ENCODE measurements around the gene PLPPR1. TPM values are rescaled to one million over a fixed set of nuclear protein-coding genes. Genes with fewer than 3 reads are reported as not detected.

PLPPR1 gene
- total RNA-seq, 1 experiment from 2014 or later: not detected

DNA sequence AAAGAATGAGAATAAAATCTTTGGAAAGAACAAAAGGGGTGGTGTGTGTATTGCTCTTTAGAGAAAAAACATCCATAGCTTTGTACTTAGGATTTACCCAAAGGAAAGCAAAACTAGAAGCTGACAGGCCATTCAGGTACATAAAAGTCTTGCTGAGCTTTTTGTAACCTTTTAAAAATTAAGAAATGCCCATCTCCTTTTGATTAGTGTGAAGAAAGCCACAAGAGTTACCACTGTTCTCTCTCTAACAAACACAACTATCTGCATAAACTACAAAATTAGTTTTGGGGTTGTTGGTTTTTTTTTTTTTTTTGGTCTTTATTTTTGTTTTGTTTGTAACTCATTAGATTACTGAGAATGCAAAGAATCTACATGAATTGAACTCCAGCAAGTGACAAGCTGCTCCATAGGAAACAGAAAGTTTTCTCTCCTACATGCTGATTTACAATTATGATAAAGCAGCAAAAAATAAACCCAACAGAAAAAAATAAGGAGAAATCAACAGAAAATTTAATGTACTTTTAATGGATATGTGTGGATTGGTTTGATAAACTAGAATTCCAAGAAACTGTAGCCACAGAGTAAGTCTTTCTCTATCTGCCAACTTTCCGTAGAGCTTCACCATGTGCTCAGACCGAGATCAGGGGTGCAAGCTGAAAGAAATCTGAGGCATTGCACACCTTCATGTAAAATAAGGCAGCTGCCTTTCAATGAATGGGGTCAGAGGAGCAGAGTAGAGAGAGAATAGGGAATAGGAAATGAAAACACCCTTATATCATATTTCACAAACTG is 344.0 kb downstream of the PLPPR1 start:
- Histone ChIP-seq H2AFZ (ENCODE audit: low read depth, low read length, poor library complexity, severe bottlenecking) (no peak overlapping the region), H3K4me1 (ENCODE audit: control insufficient read depth in 1 of 2, insufficient read depth in 2 of 2, low read length in 2 of 2) (0 out of 4 replicates have a peak, but pooled peaks cover 0 to 4% of the 10 kb centered on the region in 2 experiments), H3K9me2 (ENCODE audit: insufficient read depth) (no peaks in the 10 kb centered on the region), H3K9ac (ENCODE audit: low read length) (no peak overlapping the region), H4K20me1 (ENCODE audit: insufficient read depth) (no peaks in the 10 kb centered on the region), H3K27me3 (ENCODE audit: insufficient read depth, low read length) (no peaks in the 10 kb centered on the region), H3K27ac (ENCODE audit: low read depth, low read length) (no peak overlapping the region), H3K36me3 (ENCODE audit: control insufficient read depth in 1 of 2, insufficient read depth in 2 of 2, low read length in 2 of 2) (no peaks in the 10 kb centered on the region), H3K4me3 (replicated peaks in 1 of 2; ENCODE audit: low read depth in 1 of 2, low read length in 2 of 2) (no peak overlapping the region), H3K9me3 (ENCODE audit: control insufficient read depth in 1 of 2, insufficient read depth in 1 of 2, low read depth in 1 of 2, low read length in 2 of 2) (no peaks in the 10 kb centered on the region), H3K79me2 (ENCODE audit: insufficient read depth, low read length) (no peaks in the 10 kb centered on the region), H3K4me2 (ENCODE audit: low read length) (no peak overlapping the region)
- ChIA-PET POLR2A (no interaction called here), CTCF (interaction anchor here (2.5 kb wide), 1 partner anchor 16 kb away, joined by 15 read pairs; no protein-coding TSS in a partner anchor), RAD21 (ENCODE audit: low non-redundant PET in 1 of 2, low total read pairs in 2 of 2, uncharacterized antibody in 2 of 2, unreplicated experiment in 2 of 2) (no interaction called here)
- BruUV-seq (replicated peaks): no TSS peak
- no peak for TF ChIP-seq SRF (IDR thresholded peaks at IDR 0.05; ENCODE audit: low read depth)
- no peak for TF ChIP-seq CBX3 (IDR thresholded peaks at IDR 0.05; ENCODE audit: low read depth)
- no peak for TF ChIP-seq SIN3A (IDR thresholded peaks at IDR 0.05; ENCODE audit: low read depth)
- TF ChIP-seq CEBPB (IDR thresholded peaks at IDR 0.05; ENCODE audit: low read depth): no peak
- TF ChIP-seq SP1 (IDR thresholded peaks at IDR 0.05; ENCODE audit: low read depth): no peak
- TF ChIP-seq ZBTB33 (IDR thresholded peaks at IDR 0.05; ENCODE audit: extremely low read depth, insufficient replicate concordance, low read length): no peak
- no peak for TF ChIP-seq ZFX (IDR thresholded peaks at IDR 0.05)
- TF ChIP-seq FOSL1 (IDR thresholded peaks at IDR 0.05; ENCODE audit: low read depth): no peak
- TF ChIP-seq EZH2 (IDR thresholded peaks at IDR 0.05): no peak
- TF ChIP-seq ELF1 (IDR thresholded peaks at IDR 0.05; ENCODE audit: borderline replicate concordance, low read depth): no peak
- TF ChIP-seq POLR2A (IDR thresholded peaks at IDR 0.05; ENCODE audit: borderline replicate concordance, extremely low read depth, insufficient read depth, insufficient read length): no peak
- no peak for TF ChIP-seq YY1 (IDR thresholded peaks at IDR 0.05; ENCODE audit: extremely low read depth, insufficient replicate concordance, low read depth, low read length)
- no peak for TF ChIP-seq TCF7L2 (IDR thresholded peaks at IDR 0.05; ENCODE audit: borderline replicate concordance, extremely low read depth, insufficient read depth, insufficient read length)
- TF ChIP-seq EZH2phosphoT487 (IDR thresholded peaks at IDR 0.05; ENCODE audit: borderline replicate concordance): no peak
- TF ChIP-seq REST (IDR thresholded peaks at IDR 0.05; ENCODE audit: low read depth): no peak
- intact Hi-C loops (cut with micrococcal nuclease): no loop called here
- ATAC-seq (no peak), DNase-seq (ENCODE audit: low read depth, low spot score) (no peak)
